ENCODE results near the gene ASB5.

DNA sequence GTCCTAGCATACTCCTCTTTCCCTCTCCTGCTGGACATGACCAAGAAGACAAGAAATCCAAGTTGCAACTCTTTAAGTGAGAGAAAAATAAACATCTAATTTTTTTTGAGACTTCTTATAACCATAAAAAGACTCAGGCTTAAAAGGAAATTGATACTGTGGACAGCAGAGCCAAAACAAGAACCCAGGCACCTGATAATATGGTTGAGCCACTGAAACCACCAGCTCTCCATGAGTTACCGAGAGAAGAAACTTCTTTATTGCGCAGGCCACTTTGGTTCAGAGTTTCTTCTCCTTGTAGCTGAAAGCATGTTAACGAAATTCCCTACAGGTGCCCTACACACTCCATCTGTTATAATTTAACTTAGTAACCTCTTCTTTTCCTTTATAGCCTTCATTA lies 39.4 kb upstream of the ASB5 start:
- TF ChIP-seq CTCF (optimal IDR thresholded peaks at IDR 0.05 in 1 of 3, IDR thresholded peaks at IDR 0.05 in 1 of 3, conservative IDR thresholded peaks at IDR 0.05 in 1 of 3; ENCODE audit: extremely low read depth in 1 of 3, insufficient read depth in 2 of 3, low read length in 3 of 3): no peak
- no peak for TF ChIP-seq EZH2 (IDR thresholded peaks at IDR 0.05; ENCODE audit: low read length)

Measured in keratinocyte (primary cell).